A549 (cell line): ENCODE measurements around the gene TRIM37. TPM values are rescaled to one million over a fixed set of nuclear protein-coding genes. Genes with fewer than 3 reads are reported as not detected.

Source experiments
- ATAC-seq, 2 experiments: fragments of 200-7000 bp in 1 of 2; fragments of >200 bp in 1 of 2; cut with Nextera tagmentation in 1 of 2; cut with Tn5 transposase in 1 of 2; 3 replicates each; pipeline versions ENCODE4 v1.8.0 to v1.9.1; 2018 to 2020; ENCODE audit warnings: mild to moderate bottlenecking in 1 of 2, moderate library complexity in 1 of 2
- CTCF ChIA-PET: fragments of 300-600 bp; sonication (Branson Sonifier 250); formaldehyde crosslinking; extraction: SDS; loops from one replicate; lab custom pipeline; 2021; ENCODE audit warnings: antibody characterized with exemption, inconsistent platforms; lab: Yijun Ruan, JAX
- POLR2A ChIA-PET: fragments of 350-600 bp; formaldehyde crosslinking; extraction: SDS; loops from one replicate; lab custom pipeline; 2021; ENCODE audit warnings: antibody characterized with exemption, inconsistent platforms; lab: Yijun Ruan, JAX
- DNase-seq, 2 experiments: peaks; one replicate each; pipeline versions ENCODE4 v3.0.0 to v3.0.0-alpha.2; 2011 to 2016; ENCODE audit warnings: low read depth in 1 of 2, low spot score in 1 of 2
- FAIRE-seq: peaks from 2 replicates; lab custom pipeline; 2011; peaks lifted over from hg19 to GRCh38; lab: Jason Lieb, UNC
- H3K27ac ChIP-seq, 2 experiments: fragments of >200 bp; sonication (Bioruptor Twin); formaldehyde crosslinking; 3 replicates each; pipeline ENCODE4 v1.5.1; 2016 to 2017
- H3K4me1 ChIP-seq: fragments of >200 bp; sonication (Bioruptor Twin); formaldehyde crosslinking; 3 replicates; pipeline ENCODE4 v1.6.1; 2016
- H3K4me2 ChIP-seq: fragments of >200 bp; sonication (Bioruptor Twin); formaldehyde crosslinking; 3 replicates; pipeline ENCODE4 v1.6.1; 2016
- H3K4me3 ChIP-seq: fragments of >200 bp; sonication (Bioruptor Twin); formaldehyde crosslinking; 3 replicates; pipeline ENCODE4 v1.5.1; 2016
- H3K9me3 ChIP-seq: fragments of >200 bp; sonication (Bioruptor Twin); formaldehyde crosslinking; 3 replicates; pipeline ENCODE4 v1.6.1; 2016
- BHLHE40 ChIP-seq: IDR thresholded peaks from 2 replicates; pipeline ENCODE4 v1.6.1; 2012; ENCODE audit warnings: low read depth, low read length, inconsistent platforms
- CBX2 ChIP-seq: fragments of 200-600 bp; sonication (generic); IDR thresholded peaks from 2 replicates; pipeline ENCODE4 v1.6.1; 2016; ENCODE audit warnings: low read depth, mild to moderate bottlenecking, borderline replicate concordance
- CEBPB ChIP-seq, 2 experiments: fragments of >200 bp in 1 of 2; sonication (Bioruptor Twin) in 1 of 2; formaldehyde crosslinking in 1 of 2; IDR thresholded peaks; 2 replicates each; pipeline ENCODE4 v1.6.1; 2012 to 2016
- CHD2 ChIP-seq: fragments of 150-350 bp; IDR thresholded peaks from 2 replicates; pipeline ENCODE4 v1.6.1; 2014; ENCODE audit warnings: low read length; ENCODE audit not compliant: partially characterized antibody
- CHD4 ChIP-seq: fragments of 200-600 bp; sonication (generic); IDR thresholded peaks from 2 replicates; pipeline ENCODE4 v1.6.1; 2016; ENCODE audit warnings: antibody characterized with exemption, mild to moderate bottlenecking, borderline replicate concordance
- EP300 ChIP-seq, 2 experiments: fragments of >200 bp; sonication (Bioruptor Twin); formaldehyde crosslinking; IDR thresholded peaks; 2 replicates in 1 of 2; 3 replicates in 1 of 2; pipeline ENCODE4 v1.6.1; 2016 to 2017
- FOSL2 ChIP-seq, 2 experiments: fragments of 450-650 bp in 1 of 2; fragments of >200 bp in 1 of 2; sonication (Bioruptor Twin) in 1 of 2; formaldehyde crosslinking; IDR thresholded peaks; 2 replicates each; pipeline versions ENCODE4 v1.5.0 to v1.6.1; 2016 to 2020; ENCODE audit warnings: mild to moderate bottlenecking in 1 of 2, moderate library complexity in 1 of 2
- FOXS1 ChIP-seq: fragments of 250-450 bp; sonication (Bioruptor Pico); IDR thresholded peaks from 2 replicates; pipeline ENCODE4 v1.5.0; 2020; ENCODE audit warnings: mild to moderate bottlenecking, moderate library complexity
- HDAC2 ChIP-seq: fragments of 200-600 bp; sonication (generic); IDR thresholded peaks from 2 replicates; pipeline ENCODE4 v1.6.1; 2016
- JUN ChIP-seq, 2 experiments: fragments of >200 bp; sonication (Bioruptor Twin); formaldehyde crosslinking; IDR thresholded peaks; 2 replicates in 1 of 2; 3 replicates in 1 of 2; pipeline ENCODE4 v1.6.1; 2016 to 2017
- JUNB ChIP-seq: fragments of >200 bp; sonication (Bioruptor Twin); formaldehyde crosslinking; IDR thresholded peaks from 2 replicates; pipeline ENCODE4 v1.6.1; 2016
- KDM1A ChIP-seq: fragments of 200-600 bp; sonication (generic); IDR thresholded peaks from 2 replicates; pipeline ENCODE4 v1.6.1; 2016; ENCODE audit warnings: low read depth, mild to moderate bottlenecking
- MAFK ChIP-seq: fragments of 450-650 bp; IDR thresholded peaks from 2 replicates; pipeline ENCODE4 v1.6.1; 2014; ENCODE audit not compliant: partially characterized antibody
- MAX ChIP-seq: IDR thresholded peaks from 2 replicates; pipeline ENCODE4 v1.6.1; 2012
- MYC ChIP-seq: IDR thresholded peaks from 2 replicates; pipeline ENCODE4 v1.6.1; 2012; ENCODE audit warnings: mild to moderate bottlenecking, inconsistent platforms, low read length, improper control_type of control experiment, borderline replicate concordance
- NR3C1 ChIP-seq: fragments of >200 bp; sonication (Bioruptor Twin); formaldehyde crosslinking; IDR thresholded peaks from 3 replicates; pipeline ENCODE4 v1.6.1; 2017
- POLR2AphosphoS2 ChIP-seq: conservative IDR thresholded peaks from 2 replicates; pipeline ENCODE4 v1.6.1; 2012; ENCODE audit warnings: low read length, improper control_type of control experiment, inconsistent platforms
- RARB ChIP-seq: fragments of 250-450 bp; sonication (Bioruptor Pico); IDR thresholded peaks from 2 replicates; pipeline ENCODE4 v1.8.0; 2021; ENCODE audit warnings: mild to moderate bottlenecking, moderate library complexity
- RNF2 ChIP-seq: fragments of 200-600 bp; sonication (generic); IDR thresholded peaks from 2 replicates; pipeline ENCODE4 v1.6.1; 2016; ENCODE audit warnings: low read depth, mild to moderate bottlenecking, antibody characterized with exemption, moderate library complexity, borderline replicate concordance
- ZFP36 ChIP-seq: fragments of 450-650 bp; IDR thresholded peaks from 2 replicates; pipeline ENCODE4 v1.6.1; 2014; ENCODE audit warnings: borderline replicate concordance; ENCODE audit not compliant: partially characterized antibody
- ZNF302 ChIP-seq: fragments of 250-450 bp; sonication (Bioruptor Pico); IDR thresholded peaks from 2 replicates; pipeline ENCODE4 v1.9.0; 2021; ENCODE audit warnings: inconsistent platforms, mild to moderate bottlenecking, moderate library complexity
- WGBS: methylation state at CpG from one replicate; pipeline ENCODE4 v1.1.6; 2017; ENCODE audit errors: missing lambda C conversion rate; 5-methylcytosine and 5-hydroxymethylcytosine counted together
- polyA plus RNA-seq, 4 experiments: library from polyadenylated mRNA; depleted of rRNA in 3 of 4; stranded (reverse); fragments of >200 nt; fragmentation: RNase III in 1 of 4; extraction: RNeasy Plus Mini Kit Qiagen cat#74134 plus additional on column Dnase treatment in 1 of 4; gene quantifications; 2 replicates in 3 of 4; 3 replicates in 1 of 4; pipeline ENCODE4 v1.2.3, GENCODE V29; 2011 to 2017
- TF ChIP-seq, protein P1 (sequence below): fragments of 450-650 bp; IDR thresholded peaks from 2 replicates; pipeline ENCODE4 v1.6.1; 2014; ENCODE audit warnings: antibody characterized with exemption
- TF ChIP-seq, protein P2 (sequence below): fragments of >200 bp; sonication (Bioruptor Twin); formaldehyde crosslinking; IDR thresholded peaks from 3 replicates; pipeline ENCODE4 v1.5.1; 2016
- TF ChIP-seq, protein P3 (sequence below): IDR thresholded peaks from 2 replicates; pipeline ENCODE4 v1.6.1; 2012
- TF ChIP-seq, protein P4 (sequence below): fragments of >200 bp; sonication (Bioruptor Twin); formaldehyde crosslinking; IDR thresholded peaks from 2 replicates; pipeline ENCODE4 v1.6.1; 2016
- TF ChIP-seq, protein P5 (sequence below): fragments of 150-350 bp; IDR thresholded peaks from 2 replicates; pipeline ENCODE4 v1.6.1; 2014; ENCODE audit warnings: low read depth, mild to moderate bottlenecking, low read length

The TRIM37 gene
- polyA plus RNA-seq, 2 of the 4 experiments (the other 2 are of a cell fraction) = 29.4 to 56.3 TPM

GRCh38 chr17:58976541-58976940 lies 130.1 kb downstream of the TRIM37 start:
- ChIA-PET POLR2A (no interaction called here), CTCF (interaction anchor here (0.8 to 3.1 kb wide), 3 partner anchors 14 to 458 kb away, joined by 3 to 15 read pairs (median 3); no protein-coding TSS in a partner anchor)
- 62% methylated on average over 3 of the region's 3 CpGs for WGBS
- no peaks in the 10 kb centered on the region for H3K4me1 ChIP-seq
- no peak overlapping the region for H3K4me2 ChIP-seq
- FAIRE-seq (no peak), DNase-seq (no peak)
- no peaks in the 10 kb centered on the region for H3K9me3 ChIP-seq
- TF ChIP-seq, protein P1, sequence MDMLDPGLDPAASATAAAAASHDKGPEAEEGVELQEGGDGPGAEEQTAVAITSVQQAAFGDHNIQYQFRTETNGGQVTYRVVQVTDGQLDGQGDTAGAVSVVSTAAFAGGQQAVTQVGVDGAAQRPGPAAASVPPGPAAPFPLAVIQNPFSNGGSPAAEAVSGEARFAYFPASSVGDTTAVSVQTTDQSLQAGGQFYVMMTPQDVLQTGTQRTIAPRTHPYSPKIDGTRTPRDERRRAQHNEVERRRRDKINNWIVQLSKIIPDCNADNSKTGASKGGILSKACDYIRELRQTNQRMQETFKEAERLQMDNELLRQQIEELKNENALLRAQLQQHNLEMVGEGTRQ = no peak
- no peak for TF ChIP-seq JUN (IDR thresholded peaks at IDR 0.05)
- TF ChIP-seq ZNF302 (CRISPR knock-in tag) = no peak
- TF ChIP-seq POLR2AphosphoS2 = no peak
- no peak for TF ChIP-seq EP300 (IDR thresholded peaks at IDR 0.05)
- TF ChIP-seq, protein P2, sequence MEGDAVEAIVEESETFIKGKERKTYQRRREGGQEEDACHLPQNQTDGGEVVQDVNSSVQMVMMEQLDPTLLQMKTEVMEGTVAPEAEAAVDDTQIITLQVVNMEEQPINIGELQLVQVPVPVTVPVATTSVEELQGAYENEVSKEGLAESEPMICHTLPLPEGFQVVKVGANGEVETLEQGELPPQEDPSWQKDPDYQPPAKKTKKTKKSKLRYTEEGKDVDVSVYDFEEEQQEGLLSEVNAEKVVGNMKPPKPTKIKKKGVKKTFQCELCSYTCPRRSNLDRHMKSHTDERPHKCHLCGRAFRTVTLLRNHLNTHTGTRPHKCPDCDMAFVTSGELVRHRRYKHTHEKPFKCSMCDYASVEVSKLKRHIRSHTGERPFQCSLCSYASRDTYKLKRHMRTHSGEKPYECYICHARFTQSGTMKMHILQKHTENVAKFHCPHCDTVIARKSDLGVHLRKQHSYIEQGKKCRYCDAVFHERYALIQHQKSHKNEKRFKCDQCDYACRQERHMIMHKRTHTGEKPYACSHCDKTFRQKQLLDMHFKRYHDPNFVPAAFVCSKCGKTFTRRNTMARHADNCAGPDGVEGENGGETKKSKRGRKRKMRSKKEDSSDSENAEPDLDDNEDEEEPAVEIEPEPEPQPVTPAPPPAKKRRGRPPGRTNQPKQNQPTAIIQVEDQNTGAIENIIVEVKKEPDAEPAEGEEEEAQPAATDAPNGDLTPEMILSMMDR = no peak
- no peak for TF ChIP-seq RARB (CRISPR knock-in tag)
- no peak for TF ChIP-seq CHD2
- TF ChIP-seq MYC = no peak
- TF ChIP-seq JUNB = no peak
- TF ChIP-seq KDM1A = no peak
- no peak for TF ChIP-seq FOSL2 (IDR thresholded peaks at IDR 0.05)
- TF ChIP-seq FOSL2 (CRISPR knock-in tag; IDR thresholded peaks at IDR 0.05) = no peak
- no peak for TF ChIP-seq NR3C1
- TF ChIP-seq CEBPB (IDR thresholded peaks at IDR 0.05) = no peak
- TF ChIP-seq, protein P3, sequence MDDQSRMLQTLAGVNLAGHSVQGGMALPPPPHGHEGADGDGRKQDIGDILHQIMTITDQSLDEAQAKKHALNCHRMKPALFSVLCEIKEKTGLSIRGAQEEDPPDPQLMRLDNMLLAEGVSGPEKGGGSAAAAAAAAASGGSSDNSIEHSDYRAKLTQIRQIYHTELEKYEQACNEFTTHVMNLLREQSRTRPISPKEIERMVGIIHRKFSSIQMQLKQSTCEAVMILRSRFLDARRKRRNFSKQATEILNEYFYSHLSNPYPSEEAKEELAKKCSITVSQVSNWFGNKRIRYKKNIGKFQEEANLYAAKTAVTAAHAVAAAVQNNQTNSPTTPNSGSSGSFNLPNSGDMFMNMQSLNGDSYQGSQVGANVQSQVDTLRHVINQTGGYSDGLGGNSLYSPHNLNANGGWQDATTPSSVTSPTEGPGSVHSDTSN = no peak
- no peak for TF ChIP-seq ZFP36
- TF ChIP-seq, all 56 proteins: peak for 0
- no peak for ATAC-seq
- Histone ChIP-seq H3K27ac (no peak overlapping the region), H3K4me3 (no peak overlapping the region)

DNA sequence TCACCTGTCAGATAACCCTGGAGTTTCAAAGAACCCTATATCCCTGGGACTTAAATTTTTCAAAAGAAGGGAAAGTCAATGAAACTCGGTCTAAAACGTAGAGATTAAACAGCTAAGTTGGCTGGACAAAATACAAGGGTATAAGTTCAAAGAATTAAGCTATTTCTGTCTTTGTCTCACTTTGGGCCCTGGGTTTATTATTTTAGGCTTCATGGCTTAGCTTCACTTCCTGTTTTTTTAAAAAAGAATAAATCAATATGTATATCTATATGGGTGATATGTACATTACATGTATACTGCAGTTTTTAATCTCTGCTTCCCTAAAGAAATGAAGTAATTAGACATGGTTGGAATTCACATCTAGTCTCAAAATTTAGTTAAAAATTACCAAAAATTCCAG lies 132.3 kb downstream of the TRIM37 start:
- POLR2A ChIA-PET = no interaction called here
- Histone ChIP-seq H3K27ac (no peak overlapping the region), H3K9me3 (no peaks in the 10 kb centered on the region), H3K4me3 (no peak overlapping the region), H3K4me1 (no peaks in the 10 kb centered on the region), H3K4me2 (no peak overlapping the region)
- DNase-seq (no peak), ATAC-seq (no peak), FAIRE-seq (no peak)
- CTCF ChIA-PET = interaction anchor here (2.1 to 3.1 kb wide), 2 partner anchors 13 to 30 kb away, joined by 6 to 15 read pairs; no protein-coding TSS in a partner anchor
- TF ChIP-seq, protein P4, sequence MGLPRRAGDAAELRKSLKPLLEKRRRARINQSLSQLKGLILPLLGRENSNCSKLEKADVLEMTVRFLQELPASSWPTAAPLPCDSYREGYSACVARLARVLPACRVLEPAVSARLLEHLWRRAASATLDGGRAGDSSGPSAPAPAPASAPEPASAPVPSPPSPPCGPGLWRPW = no peak
- TF ChIP-seq POLR2AphosphoS2 (no peak), BHLHE40 (no peak), FOXS1 (CRISPR knock-in tag) (no peak), CHD4 (no peak), HDAC2 (no peak), CBX2 (no peak), EP300 (IDR thresholded peaks at IDR 0.05) (no peak), NR3C1 (no peak), FOSL2 (IDR thresholded peaks at IDR 0.05) (no peak), FOSL2 (CRISPR knock-in tag; IDR thresholded peaks at IDR 0.05) (no peak), RNF2 (no peak), RARB (CRISPR knock-in tag) (no peak), ZNF302 (CRISPR knock-in tag) (no peak), MAFK (no peak), MAX (no peak)
- TF ChIP-seq, protein P2 = no peak
- TF ChIP-seq, protein P5, sequence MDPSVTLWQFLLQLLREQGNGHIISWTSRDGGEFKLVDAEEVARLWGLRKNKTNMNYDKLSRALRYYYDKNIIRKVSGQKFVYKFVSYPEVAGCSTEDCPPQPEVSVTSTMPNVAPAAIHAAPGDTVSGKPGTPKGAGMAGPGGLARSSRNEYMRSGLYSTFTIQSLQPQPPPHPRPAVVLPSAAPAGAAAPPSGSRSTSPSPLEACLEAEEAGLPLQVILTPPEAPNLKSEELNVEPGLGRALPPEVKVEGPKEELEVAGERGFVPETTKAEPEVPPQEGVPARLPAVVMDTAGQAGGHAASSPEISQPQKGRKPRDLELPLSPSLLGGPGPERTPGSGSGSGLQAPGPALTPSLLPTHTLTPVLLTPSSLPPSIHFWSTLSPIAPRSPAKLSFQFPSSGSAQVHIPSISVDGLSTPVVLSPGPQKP = no peak
- TF ChIP-seq, protein P1 = no peak
- 80% methylated on average over 2 of the region's 2 CpGs for WGBS
